LHCN-M2 (cell line): Measurements from ENCODE around the gene LINC01488. TPM values are rescaled to one million over a fixed set of nuclear protein-coding genes. Genes with fewer than 3 reads are reported as not detected.

ENCODE experiments used
- DNase-seq: peaks from one replicate; pipeline ENCODE4 v3.0.0-alpha.2; 2012; ENCODE audit warnings: low read depth
- total RNA-seq: library from RNA; depleted of rRNA; stranded (reverse); fragments of >200 nt; gene quantifications from 2 replicates; pipeline ENCODE4 v1.2.3, GENCODE V29; 2014

LINC01488 gene
- total RNA-seq, 1 experiment from 2014 or later, result not detected

DNA sequence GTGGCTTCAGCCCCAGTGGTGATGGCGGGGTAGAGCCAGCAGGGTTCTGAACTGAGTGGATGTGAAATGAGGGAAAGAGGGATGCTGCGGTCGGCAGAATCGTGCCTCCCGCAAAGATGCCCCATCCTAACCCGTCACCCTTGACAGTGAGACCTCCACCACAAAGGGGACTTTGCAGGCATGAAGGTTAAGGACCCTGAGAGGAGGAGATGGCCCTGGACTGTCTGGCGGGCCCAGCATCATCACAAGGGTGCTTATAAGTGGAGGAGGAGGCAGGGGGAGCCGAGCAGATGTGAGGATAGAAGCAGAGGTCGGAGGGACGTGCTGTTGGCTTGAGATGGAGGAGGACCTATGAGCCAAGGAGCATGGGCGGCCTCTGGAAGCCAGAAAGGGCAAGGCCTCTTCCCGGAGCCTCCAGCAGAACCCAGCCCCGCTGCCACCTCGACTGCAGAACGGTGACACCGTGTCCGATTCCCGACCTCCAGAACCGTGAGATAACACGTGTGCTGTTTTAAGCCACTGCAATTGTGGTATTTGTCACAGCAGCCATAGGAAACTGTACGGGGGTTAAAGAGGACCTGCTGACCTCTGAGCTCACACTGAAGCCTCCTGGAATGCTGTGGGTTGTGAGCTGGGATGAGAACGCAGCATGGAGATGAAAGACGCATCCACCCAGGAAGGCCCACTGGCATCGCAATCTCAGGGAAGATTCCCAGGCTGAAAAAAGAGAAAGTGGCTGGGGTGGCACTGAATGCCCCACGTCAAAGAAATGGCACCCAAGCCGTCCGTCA is 10.9 kb downstream of the LINC01488 start:
- peak; percentile 15 for DNase-seq

DNA sequence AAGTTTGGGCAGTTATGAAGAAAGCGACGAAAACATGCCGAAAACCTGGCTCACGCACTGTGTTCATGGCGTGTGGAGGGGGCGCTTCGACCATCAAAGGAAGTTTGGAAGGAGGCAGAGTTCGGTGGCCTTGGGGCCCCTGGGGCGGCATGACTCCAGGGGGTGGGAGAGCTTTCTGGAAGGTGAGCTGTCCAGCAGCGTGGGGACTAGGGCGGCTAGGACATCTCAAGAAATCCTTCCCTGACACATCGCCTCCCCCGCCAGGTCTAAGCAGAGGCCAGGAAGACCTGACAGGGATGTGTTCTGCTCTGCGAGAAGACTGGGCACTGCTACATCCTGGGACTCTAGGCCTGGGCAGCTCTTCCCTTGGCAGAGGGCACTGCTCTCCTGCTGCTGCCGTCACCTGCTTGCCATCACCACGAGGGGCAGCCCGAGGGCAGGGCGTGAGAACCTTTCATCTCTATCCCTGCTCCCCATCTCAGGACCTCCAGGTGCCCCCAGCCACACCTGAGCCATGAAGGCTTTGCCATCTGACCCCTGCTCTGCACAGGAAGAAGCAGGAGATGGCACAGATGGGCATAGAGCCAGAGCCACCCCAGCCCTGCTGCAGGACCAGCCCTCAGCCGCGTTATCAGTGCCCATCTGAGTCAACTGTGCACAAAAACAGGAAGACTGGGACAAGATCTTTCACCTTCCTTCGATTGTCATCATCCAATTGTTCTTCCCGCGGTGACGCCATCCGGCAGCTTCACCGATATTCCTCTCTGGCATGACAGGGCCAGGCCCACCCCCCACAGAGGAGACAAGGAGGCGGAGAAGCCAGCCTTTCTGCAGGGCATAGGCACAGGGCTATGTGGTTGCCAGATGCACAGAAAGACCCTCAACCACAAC is 12.7 kb downstream of the LINC01488 start:
- DNase-seq, result no peak

DNA sequence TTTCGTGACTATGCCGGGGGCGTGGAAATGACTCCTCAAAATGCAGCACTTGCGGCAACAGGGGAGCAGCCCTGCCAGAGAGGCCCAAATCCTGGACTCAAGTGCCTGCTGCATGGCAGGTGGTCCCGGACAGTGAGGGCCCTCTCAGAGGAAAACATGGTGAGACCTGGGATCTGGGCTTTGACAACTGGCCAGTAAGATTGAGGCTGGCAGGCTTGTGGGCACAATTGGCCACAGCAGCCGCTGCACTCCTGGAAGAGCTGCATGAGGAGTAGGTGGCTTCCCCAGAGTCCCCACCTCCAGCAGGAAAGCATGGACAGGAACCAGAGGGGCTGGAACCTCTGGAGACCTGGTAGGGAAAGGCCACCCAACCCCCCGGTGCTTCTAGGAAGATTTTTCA is 13.4 kb downstream of the LINC01488 start:
- no peak for DNase-seq

DNA sequence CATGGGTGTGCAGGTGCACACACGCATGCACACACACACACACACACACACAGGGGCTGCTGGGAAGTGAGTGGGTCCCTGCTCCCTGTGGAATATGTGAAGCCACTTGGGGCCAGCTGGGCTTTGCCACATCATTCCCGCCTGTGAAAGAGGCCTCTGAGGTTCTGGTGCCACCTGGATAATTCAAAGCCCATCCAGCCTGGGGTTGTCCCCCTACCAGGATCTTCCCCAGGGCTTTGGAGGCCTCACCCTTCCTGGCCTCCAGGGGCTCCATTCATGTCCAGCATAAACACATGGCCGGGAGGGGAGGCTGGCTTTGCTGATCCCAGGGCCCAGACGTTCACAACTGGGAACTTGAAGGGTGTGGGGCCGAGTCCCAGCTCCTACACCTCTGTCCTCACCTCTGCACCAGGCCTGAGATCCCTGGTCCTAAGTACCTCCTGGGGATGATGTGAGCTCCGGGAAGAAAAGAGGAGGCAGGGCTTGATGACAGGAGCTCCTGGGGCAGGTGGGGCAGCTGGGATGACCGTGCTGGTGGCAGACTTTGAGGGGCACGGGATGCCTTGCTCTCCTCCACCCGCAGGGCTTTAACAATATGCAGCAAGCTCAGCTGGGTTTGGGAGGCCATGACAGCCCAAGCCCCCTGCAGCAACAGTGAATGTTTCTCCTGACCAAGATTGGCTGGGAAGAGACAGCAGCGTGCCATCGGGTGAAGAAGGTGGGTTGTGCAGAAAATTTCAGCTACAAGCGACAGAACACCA is 14.2 kb downstream of the LINC01488 start:
- DNase-seq, result no peak

DNA sequence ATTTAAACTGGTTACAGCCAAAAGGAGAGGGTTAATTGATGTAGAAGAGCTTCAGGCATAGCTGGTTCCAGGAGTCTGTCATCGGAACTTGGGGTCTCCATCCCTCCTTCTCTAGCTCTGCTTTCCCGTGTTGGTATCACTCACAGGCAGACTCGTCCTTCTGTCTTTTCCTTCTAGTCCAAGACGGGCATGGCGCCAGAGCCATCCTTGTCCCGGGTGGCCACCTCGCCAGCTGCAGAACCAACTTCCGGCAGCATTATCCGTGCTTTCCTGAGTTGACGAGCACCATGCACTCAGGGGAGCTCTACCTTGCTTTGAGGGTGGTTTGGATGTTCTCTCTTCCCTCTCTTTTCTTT is 14.7 kb downstream of the LINC01488 start:
- no peak for DNase-seq

DNA sequence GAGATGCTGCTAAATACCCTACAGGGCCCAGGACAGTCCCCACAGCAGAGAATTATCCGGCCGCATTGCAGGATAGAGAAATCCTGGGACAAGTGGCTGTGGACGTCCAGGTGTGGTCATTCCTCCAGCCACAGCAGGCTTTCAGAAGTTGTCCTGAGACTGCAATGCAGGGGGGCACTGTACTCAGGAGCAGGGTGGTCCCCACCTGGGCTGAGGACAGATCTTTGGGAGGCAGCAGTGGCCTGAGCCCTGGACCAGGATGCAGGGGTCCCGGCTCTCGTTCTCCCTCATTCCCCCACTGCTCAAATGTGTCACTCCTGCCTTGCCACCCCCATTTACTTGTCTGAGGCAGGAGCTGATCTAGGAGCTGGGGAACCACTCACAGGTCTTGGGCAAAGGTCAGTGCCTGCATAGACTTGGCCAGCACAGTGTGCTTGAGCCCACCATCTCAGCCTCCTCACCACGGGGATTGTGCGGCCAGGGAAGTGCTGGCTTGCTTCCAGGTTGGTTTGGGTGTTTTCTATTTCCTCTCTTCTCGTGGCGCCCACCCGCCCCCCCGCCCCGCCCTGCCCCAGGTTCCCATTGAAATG is 15.3 kb downstream of the LINC01488 start:
- no peak for DNase-seq

DNA sequence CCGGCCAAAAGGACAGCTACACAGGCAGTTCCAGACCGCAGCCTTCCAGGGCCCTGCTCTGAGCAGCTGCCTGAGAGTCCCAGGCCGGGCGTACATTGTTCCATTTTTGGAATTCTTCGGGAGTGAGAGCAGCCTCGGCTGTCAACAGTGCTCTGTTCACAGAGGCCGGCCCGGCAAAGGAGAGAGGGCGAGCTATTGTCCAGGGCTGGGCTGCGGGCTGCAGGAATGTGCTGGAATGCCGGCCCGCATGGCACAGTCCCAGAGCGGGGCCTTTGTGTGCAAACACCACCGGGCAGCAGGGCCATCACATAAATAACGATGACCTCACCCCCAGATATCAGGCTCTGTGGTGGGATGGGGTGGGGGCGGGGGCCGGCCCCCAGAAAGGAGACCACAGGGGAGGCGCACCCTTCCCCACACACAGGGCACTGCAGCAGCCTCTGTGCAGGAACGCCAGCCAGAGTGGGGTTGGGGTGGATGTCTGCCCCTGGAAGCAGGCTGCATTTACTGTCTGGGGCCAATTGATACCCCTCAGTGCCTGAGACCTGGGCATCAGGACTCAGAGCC is 15.8 kb downstream of the LINC01488 start:
- DNase-seq, result peak; percentile 98

DNA sequence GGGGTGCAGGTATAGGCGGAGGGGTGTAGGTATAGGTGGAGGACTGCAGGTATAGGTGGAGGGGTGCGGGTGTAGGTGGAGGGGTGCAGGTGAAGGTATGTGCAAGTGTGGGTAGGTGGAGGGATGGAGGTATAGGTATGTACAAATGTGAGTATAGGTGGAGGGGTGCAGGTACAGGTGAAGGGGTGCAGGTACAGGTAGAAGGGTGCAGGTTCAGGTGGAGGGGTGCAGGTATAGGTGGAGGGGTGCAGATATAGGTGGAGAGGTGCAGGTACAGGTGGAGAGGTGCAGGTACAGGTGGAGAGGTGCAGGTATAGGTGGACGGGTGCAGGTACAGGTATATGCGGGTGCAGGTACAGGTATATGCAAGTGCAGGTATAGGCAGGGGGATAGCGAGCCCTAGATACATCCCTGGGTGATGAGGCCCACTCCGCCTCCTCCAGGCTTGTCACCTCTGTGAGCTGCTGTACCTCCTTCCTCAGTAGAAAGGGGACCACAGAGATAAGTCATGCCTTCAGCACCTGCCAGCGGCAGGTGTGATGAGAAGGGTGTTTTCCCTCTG is 17.2 kb downstream of the LINC01488 start:
- DNase-seq, result no peak

DNA sequence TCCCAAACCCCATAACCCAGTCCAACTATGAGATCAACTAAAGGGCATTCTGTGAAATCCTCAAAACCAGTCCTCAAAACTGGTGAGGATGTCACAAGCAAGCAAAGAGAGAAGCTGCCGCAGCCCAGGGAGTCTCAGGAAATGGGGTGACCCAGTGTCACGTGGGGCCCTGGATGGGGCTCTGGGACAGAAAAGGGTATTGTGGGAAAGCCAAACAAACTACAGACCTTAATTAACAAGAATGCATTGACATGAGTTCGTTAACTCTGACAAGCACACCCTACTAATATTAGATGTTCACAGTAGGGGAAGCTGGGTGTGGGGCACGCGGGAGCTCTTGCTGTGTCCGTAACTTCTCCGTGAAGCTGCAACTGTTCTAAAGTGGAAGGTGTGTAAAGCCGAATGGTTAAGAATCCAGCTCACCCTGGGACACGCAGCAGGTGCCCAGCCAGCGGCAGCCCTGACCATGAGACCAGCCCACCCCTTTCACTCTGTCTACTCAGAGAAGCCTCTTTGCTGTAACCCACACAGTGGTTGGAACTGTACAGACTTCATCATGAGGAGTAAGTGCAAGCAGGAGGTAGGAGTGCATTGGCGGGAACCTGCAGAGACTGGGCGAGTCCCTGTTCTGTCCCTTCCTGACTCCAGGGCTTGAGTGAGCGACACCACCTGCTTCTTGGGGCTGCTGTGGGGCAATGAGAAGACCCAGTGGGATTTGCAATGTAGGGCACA is 17.9 kb downstream of the LINC01488 start:
- DNase-seq, result peak; percentile 14

DNA sequence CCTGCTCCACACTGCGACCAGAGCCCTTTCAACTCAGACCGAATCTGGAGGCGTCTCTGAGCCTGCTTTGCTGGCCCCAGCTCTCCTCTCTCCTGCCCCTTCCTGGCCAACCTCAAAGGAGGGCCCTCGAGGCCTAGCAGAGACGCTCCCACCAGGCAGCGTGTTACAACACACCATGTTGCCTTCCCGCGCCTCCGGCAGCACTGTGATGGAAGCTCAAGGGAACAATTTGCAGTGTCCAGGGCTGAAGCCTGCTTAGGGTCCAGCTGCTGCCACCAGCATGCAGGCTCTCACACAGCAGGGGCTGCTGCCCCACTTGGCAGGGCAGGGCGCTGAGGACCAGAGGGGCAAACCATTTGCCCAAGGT is 18.4 kb downstream of the LINC01488 start:
- no peak for DNase-seq

DNA sequence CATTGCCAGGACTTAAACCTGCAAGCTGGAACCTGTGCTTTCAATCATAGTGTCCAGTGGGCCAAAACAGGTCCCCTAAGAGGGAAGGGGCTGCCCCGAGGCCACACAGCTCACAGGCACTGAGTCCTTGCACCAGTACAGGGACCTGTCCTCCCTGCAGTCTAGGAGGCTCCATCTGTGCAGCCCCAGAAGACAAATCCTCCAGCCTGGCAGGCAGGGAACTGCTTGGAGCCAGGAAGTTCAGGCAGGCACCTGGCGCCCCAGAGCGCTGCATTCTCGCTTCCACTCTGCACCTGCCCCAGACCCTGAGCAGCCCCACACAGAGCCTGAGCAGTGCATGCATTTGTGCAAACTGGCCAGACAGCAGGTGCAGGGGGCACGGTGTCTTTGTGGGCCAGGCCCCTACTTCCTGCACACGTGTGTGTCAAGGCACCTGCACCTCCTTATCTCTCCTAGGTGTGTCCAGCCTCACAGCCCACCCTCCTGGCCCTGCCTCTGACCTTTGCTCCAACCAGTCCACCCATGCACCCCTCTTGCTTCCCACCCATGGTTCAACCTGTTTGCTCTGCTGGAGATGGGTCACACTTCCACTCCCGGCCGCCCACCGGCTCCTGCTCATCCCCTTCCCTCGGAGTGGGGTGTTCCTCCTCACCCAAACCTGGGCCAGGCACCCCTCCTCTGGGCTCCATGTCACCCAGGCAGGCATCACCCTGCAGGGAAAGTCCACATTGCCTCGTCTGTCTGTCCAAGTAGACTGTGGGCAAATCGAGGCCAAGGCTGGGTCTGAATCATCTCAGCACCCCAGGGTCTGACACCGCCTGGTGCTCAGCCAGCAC is 19.0 kb downstream of the LINC01488 start:
- peak; percentile 19 for DNase-seq

DNA sequence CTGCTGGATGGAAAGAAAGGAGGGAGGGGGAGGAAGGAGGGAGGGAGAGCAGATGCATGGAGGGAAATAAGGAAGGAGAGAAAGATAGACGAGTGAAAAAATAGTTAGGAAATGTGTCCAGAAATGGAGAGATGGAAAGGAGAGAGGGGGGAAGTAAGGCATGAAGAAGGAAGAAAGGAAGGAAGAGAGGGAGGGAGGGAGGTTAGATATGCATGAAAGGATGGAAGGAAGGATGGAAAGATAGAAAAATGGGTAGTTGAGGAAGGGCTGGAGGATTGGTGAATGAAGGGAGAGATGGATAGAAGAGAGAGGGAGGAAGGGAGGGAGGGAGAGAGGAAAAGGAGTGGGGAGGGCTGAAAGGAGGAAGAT is 19.6 kb downstream of the LINC01488 start:
- DNase-seq, result no peak

DNA sequence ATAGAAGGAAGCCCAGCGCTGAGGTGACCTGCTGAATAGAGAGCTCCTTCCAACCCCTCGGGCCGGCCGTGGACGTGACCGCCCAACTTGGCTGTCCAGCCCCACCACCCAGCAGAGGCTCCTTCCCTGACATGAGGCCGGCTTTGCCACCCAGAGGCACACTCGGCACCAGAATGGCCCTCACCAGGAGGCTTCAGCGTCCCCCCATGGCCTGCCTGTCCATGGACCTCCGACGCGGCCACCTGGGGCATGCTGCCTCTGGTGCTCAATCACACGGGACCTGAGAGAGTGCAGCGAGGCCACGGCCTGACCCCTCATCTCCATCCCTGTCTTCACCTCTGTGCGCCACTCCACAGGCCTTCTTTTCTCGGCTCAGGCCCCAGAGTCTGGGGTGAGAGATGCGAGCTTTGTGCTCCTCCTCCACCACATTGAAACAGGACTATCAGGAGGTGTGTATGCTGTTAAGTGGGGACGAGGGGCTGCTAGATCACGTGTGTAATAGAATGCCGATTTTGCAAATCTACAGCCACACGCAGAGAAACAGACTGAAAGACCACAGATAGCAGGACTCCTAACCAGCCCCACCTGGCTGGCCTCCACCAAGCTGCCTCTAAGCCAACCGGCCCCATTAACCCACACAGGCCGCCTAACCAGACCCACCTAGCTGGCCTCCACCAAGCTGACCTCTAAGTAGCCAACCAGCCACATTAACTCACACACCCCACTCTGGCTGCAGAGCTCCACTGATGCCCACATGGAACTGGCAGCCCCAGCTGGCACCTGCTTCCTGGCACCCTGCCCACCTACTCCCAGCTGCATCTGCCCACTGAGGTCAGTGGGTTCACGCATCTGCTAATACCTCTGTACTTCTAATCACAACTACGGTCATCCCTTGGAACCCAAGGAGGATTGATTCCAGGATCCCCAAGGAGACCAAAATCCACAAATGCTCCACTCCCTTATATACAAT is 20.7 kb downstream of the LINC01488 start:
- peak; percentile 57 for DNase-seq

DNA sequence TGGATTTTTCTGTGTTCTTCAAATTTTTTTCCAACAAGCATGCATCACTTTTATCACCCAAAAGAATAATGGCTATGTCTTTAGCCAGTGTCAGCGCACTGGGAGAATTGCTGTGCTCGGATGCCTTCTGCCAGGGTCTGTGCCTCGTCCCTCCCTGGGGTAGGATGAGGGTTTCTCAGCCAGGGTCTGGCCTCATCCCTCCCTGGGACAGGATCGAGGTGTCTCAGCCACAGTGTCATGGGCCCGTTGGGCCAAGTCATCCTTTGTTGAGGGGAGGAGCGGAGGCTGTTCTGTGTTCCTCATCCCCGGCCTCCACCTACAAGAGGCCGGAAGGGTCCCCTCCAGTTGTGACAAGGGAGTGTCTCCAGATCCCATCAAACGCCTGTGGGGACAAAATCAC is 22.7 kb downstream of the LINC01488 start:
- DNase-seq, result no peak

DNA sequence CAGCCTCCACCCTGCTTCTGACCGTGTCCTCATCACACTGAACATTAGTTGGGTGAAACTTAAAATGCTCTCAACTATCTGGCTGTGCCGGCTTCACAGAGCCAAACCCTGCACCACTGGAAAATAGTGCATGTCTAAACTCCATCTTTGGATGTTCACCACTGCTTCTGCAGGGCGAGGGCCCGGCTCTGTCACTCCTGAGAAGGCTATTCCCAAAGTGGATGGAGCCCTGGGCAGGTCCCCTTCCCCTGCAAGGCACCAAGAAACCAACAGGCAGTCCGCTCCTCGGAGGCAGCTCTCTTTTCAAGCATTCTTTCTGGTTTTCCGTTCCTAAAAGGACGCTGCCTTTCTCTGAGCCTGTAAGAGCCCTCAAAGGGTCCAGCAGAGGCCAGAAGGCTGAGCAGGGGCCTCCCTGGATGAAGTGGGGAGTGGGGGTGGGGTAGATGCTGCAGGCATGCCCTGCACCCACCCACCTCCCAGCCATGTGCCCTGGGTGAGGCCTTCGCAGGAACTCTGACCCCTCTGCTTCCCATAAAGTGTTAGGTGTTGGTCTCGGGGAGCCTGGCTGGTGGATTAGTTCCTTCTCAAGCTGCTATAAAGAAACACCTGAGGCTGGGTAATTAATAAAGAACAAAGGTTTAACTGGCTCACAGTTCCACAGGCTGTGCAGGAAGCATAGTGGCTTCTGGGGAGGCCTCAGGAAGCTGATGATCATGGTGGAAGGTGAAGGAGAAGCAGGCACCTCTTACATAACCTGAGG is 23.3 kb downstream of the LINC01488 start:
- no peak for DNase-seq

DNA sequence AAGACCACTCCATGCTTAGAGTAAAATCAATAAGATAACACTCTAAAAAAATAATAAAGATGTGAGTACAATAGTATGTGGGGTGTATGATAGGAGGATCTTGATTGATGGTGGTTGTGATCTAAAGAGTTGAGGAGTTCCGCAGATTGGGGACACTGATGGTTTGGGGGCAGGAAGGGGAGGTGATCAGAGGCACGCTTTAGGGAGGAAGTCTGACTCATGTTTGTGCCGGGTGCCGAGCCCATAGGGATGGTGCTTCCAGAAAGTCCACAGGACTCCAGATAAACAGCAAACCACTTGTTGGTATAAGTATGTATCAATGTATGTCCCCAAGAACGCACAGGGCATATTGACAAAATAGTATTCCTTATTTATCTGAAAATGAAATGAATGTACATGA is 27.5 kb downstream of the LINC01488 start:
- DNase-seq, result no peak

DNA sequence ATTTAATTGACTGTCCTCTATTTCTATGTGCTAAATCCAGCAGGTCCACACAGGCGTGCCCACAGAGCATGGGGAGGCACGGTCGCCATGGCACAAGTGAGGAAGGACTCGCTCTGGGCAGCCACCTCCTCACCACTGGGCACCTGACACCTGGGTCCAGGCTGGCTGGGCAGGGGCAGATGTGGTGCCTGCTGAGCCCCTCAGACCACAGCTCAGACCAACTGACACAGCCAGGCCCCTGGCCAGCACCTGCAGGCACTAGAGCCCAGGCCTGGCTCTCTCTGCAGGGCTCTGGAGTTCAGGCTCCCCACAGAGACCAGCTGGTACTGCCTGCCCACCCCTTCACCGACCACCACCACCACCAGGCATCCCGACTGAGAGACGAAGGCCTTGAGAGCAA is 27.9 kb downstream of the LINC01488 start:
- no peak for DNase-seq
